ENCODE measurements around the gene TMEM178B.

DNA sequence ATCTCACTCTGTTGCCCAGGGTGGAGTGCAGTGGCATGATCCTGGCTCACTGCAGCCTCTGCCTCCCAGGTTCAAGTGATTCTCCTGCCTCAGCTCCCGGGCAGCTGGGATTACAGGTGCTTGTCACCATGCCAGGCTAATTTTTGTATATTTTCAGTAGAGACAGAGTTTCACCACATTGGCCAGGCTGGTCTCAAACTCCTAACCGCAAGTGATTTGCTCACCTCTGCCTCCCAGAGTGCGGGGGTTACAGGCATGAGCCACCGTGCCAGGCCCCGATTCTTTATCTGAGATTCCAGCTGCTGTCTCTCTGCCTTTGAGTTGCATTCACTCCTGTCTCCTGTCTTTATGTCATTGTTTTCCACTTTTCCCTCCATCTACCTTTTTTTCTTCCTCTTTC is 168.7 kb downstream of the TMEM178B start:
- TF ChIP-seq, protein P1, sequence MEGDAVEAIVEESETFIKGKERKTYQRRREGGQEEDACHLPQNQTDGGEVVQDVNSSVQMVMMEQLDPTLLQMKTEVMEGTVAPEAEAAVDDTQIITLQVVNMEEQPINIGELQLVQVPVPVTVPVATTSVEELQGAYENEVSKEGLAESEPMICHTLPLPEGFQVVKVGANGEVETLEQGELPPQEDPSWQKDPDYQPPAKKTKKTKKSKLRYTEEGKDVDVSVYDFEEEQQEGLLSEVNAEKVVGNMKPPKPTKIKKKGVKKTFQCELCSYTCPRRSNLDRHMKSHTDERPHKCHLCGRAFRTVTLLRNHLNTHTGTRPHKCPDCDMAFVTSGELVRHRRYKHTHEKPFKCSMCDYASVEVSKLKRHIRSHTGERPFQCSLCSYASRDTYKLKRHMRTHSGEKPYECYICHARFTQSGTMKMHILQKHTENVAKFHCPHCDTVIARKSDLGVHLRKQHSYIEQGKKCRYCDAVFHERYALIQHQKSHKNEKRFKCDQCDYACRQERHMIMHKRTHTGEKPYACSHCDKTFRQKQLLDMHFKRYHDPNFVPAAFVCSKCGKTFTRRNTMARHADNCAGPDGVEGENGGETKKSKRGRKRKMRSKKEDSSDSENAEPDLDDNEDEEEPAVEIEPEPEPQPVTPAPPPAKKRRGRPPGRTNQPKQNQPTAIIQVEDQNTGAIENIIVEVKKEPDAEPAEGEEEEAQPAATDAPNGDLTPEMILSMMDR (IDR thresholded peaks at IDR 0.05), result no peak
- no peak for TF ChIP-seq POLR2A (IDR thresholded peaks at IDR 0.05)
